VCaP (cell line): ENCODE data around the gene ZPBP2.

ENCODE experiments used
- H3K27ac ChIP-seq: fragments of 450-650 bp; 2 replicates; pipeline ENCODE4 v1.5.1; 2017
- CTCF ChIP-seq: fragments of 450-650 bp; conservative IDR thresholded peaks from 2 replicates; pipeline ENCODE4 v1.5.1; 2017; ENCODE audit warnings: mild to moderate bottlenecking, moderate library complexity

Gene ZPBP2

GRCh38 chr17:39925282-39926134 lies 57.5 kb downstream of the ZPBP2 start:
- H3K27ac ChIP-seq = peak overlapping the region; percentile 75; the same call in 1 of the 2 replicates
- TF ChIP-seq CTCF = no peak

GRCh38 chr17:39926135-39926587 lies 58.2 kb downstream of the ZPBP2 start:
- no peak for TF ChIP-seq CTCF
- H3K27ac ChIP-seq = peak overlapping the region; percentile 75

GRCh38 chr17:39926588-39927100 lies 58.6 kb downstream of the ZPBP2 start:
- no peak for TF ChIP-seq CTCF
- peak overlapping the region; percentile 75 for H3K27ac ChIP-seq
